ENCODE results near the gene ZDHHC13.

ZDHHC13 gene

GRCh38 chr11:19185516-19186052 lies 68.6 kb downstream of the ZDHHC13 start:
- TF ChIP-seq CTCF (IDR thresholded peaks at IDR 0.05) = no peak
- no peak overlapping the region for H3K27ac ChIP-seq

GRCh38 chr11:19187114-19187832 lies 70.3 kb downstream of the ZDHHC13 start:
- H3K27ac ChIP-seq = no peak overlapping the region
- TF ChIP-seq CTCF (IDR thresholded peaks at IDR 0.05) (no peak), ZFX (IDR thresholded peaks at IDR 0.05; ENCODE audit: borderline replicate concordance) (no peak)

- H3K27ac ChIP-seq = no peak overlapping the region
- TF ChIP-seq CTCF (IDR thresholded peaks at IDR 0.05) (no peak), ZFX (IDR thresholded peaks at IDR 0.05; ENCODE audit: borderline replicate concordance) (no peak)
Observed at GRCh38 chr11:19187833-19188258, 70.9 kb downstream of the ZDHHC13 start.

- H3K27ac ChIP-seq = no peak overlapping the region
Observed at GRCh38 chr11:19191530-19192169, 74.7 kb downstream of the ZDHHC13 start.

GRCh38 chr11:19193916-19194315 lies 76.9 kb downstream of the ZDHHC13 start:
- TF ChIP-seq CTCF (IDR thresholded peaks at IDR 0.05) (no peak), ZFX (IDR thresholded peaks at IDR 0.05; ENCODE audit: borderline replicate concordance) (no peak)
- no peak overlapping the region for H3K27ac ChIP-seq

More at GRCh38 chr11:19191530-19192169, 74.7 kb downstream of the ZDHHC13 start:
- no peak for TF ChIP-seq CTCF (IDR thresholded peaks at IDR 0.05)
- no peak for TF ChIP-seq ZFX (IDR thresholded peaks at IDR 0.05; ENCODE audit: borderline replicate concordance)

GRCh38 chr11:19194620-19195308 lies 77.8 kb downstream of the ZDHHC13 start:
- TF ChIP-seq CTCF (IDR thresholded peaks at IDR 0.05) = no peak
- TF ChIP-seq ZFX (IDR thresholded peaks at IDR 0.05; ENCODE audit: borderline replicate concordance) = no peak
- no peak overlapping the region for H3K27ac ChIP-seq
